B cell (primary cell): ENCODE measurements around the gene RNF112.

Source experiments
- CTCF ChIP-seq: fragments of 200-600 bp; IDR thresholded peaks from one replicate; pipeline ENCODE4 v1.8.0; 2022; ENCODE audit warnings: antibody characterized with exemption, mild to moderate bottlenecking
- EZH2 ChIP-seq: IDR thresholded peaks from 2 replicates; pipeline ENCODE4 v1.6.1; 2012; ENCODE audit warnings: borderline replicate concordance, low read depth, mild to moderate bottlenecking, moderate library complexity, low read length; ENCODE audit not compliant: insufficient read depth, poor library complexity, severe bottlenecking

DNA sequence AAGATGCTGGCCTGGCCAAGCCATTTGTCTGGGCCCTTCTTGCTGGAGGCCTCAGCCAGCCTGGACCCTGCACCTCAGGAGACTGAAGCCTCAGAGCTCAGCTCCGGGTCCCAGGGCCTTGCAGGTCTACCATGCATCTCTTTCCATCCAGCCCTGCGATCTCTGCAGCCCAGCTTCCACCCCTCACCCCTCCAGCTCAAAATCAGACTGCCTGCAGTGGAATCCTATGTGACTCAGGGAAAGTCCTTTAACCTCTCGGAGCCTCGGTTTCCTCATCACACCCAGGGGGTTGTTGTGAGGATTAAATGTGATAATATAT lies 45.6 kb upstream of the RNF112 start:
- TF ChIP-seq CTCF (no peak), EZH2 (no peak)
